DOHH2 (cell line): ENCODE results near the gene DOK7.

ENCODE experiments used
- H3F3A ChIP-seq: fragments of 200-600 bp; sonication (generic), shearing (Covaris generic); 2 replicates; pipeline ENCODE4 v1.6.0; 2016; ENCODE audit warnings: antibody characterized with exemption, mild to moderate bottlenecking; ENCODE audit not compliant: control insufficient read depth, insufficient read depth
- H3K27ac ChIP-seq: fragments of 200-600 bp; sonication (generic); 2 replicates; pipeline ENCODE4 v1.5.1; 2014; ENCODE audit warnings: low read depth, mild to moderate bottlenecking, low read length, moderate library complexity
- H3K27me3 ChIP-seq: fragments of 200-600 bp; sonication (generic); 2 replicates; pipeline ENCODE4 v1.6.1; 2014; ENCODE audit warnings: mild to moderate bottlenecking, low read length, mixed read lengths; ENCODE audit not compliant: control insufficient read depth
- H3K36me3 ChIP-seq: fragments of 200-600 bp; sonication (generic); 2 replicates; pipeline ENCODE4 v1.6.1; 2014; ENCODE audit warnings: mild to moderate bottlenecking, low read length, moderate library complexity, mixed read lengths; ENCODE audit not compliant: control insufficient read depth
- H3K4me1 ChIP-seq: fragments of 200-600 bp; sonication (generic); 2 replicates; pipeline ENCODE4 v1.6.1; 2014; ENCODE audit warnings: mild to moderate bottlenecking, low read length, mixed read lengths; ENCODE audit not compliant: control insufficient read depth
- H3K4me2 ChIP-seq: fragments of 200-600 bp; sonication (generic); 2 replicates; pipeline ENCODE4 v1.6.0; 2014; ENCODE audit warnings: mild to moderate bottlenecking, low read length, moderate library complexity
- H3K4me3 ChIP-seq: fragments of 200-600 bp; sonication (generic); 2 replicates; pipeline ENCODE4 v1.5.1; 2014; ENCODE audit warnings: mild to moderate bottlenecking, low read length, mixed read lengths
- H3K79me2 ChIP-seq: fragments of 200-600 bp; sonication (generic); 2 replicates; pipeline ENCODE4 v1.6.1; 2014; ENCODE audit warnings: mild to moderate bottlenecking, low read length, mixed read lengths; ENCODE audit not compliant: control insufficient read depth
- H3K9me2 ChIP-seq: fragments of 200-600 bp; sonication (generic); replicated peaks from 2 replicates; pipeline ENCODE4 v1.6.1; 2014; ENCODE audit warnings: mild to moderate bottlenecking, low read length, mixed read lengths; ENCODE audit not compliant: control insufficient read depth
- H3K9me3 ChIP-seq: fragments of 200-600 bp; sonication (generic); 2 replicates; pipeline ENCODE4 v1.6.1; 2014; ENCODE audit warnings: antibody characterized with exemption, low read length, mixed read lengths; ENCODE audit not compliant: control insufficient read depth, insufficient read depth
- H4K20me1 ChIP-seq: fragments of 200-600 bp; sonication (generic); 2 replicates; pipeline ENCODE4 v1.6.0; 2014; ENCODE audit warnings: low read depth, mild to moderate bottlenecking, antibody characterized with exemption, low read length, moderate library complexity; ENCODE audit not compliant: control insufficient read depth, insufficient read depth
- CTCF ChIP-seq: fragments of 200-600 bp; sonication (generic); IDR thresholded peaks from one replicate; pipeline ENCODE4 v1.5.1; 2014; ENCODE audit warnings: antibody characterized with exemption, mild to moderate bottlenecking, low read depth, low read length; ENCODE audit not compliant: poor library complexity, severe bottlenecking
- EZH2phosphoT487 ChIP-seq: fragments of 200-600 bp; sonication (generic); IDR thresholded peaks from 2 replicates; pipeline ENCODE4 v1.6.1; 2017; ENCODE audit warnings: borderline replicate concordance, mild to moderate bottlenecking, antibody characterized with exemption, low read length, moderate library complexity, mixed read lengths

The DOK7 gene

GRCh38 chr4:3516061-3516835, 53.1 kb downstream of the DOK7 start:
- H3K4me2 ChIP-seq: no peak overlapping the region
- H3K27ac ChIP-seq: no peak overlapping the region
- H3K4me1 ChIP-seq: no peaks in the 10 kb centered on the region
- no peaks in the 10 kb centered on the region for H3K27me3 ChIP-seq
- no peaks in the 10 kb centered on the region for H3K9me2 ChIP-seq
- H3K36me3 ChIP-seq: peaks cover 53% of the 10 kb centered on the region
- H3F3A ChIP-seq: no peaks in the 10 kb centered on the region
- H3K79me2 ChIP-seq: no peaks in the 10 kb centered on the region
- H4K20me1 ChIP-seq: no peaks in the 10 kb centered on the region
- H3K4me3 ChIP-seq: no peak overlapping the region
- TF ChIP-seq EZH2phosphoT487 (no peak), CTCF (no peak)
- no peaks in the 10 kb centered on the region for H3K9me3 ChIP-seq

- Histone ChIP-seq H4K20me1 (no peaks in the 10 kb centered on the region), H3K79me2 (no peaks in the 10 kb centered on the region), H3F3A (no peaks in the 10 kb centered on the region), H3K4me1 (no peaks in the 10 kb centered on the region), H3K9me3 (no peaks in the 10 kb centered on the region), H3K4me3 (no peak overlapping the region), H3K36me3 (peaks cover 54% of the 10 kb centered on the region), H3K9me2 (no peaks in the 10 kb centered on the region), H3K27me3 (no peaks in the 10 kb centered on the region), H3K4me2 (no peak overlapping the region), H3K27ac (no peak overlapping the region)
- TF ChIP-seq EZH2phosphoT487 (no peak), CTCF (no peak)
Observed at GRCh38 chr4:3516836-3517730, 54.0 kb downstream of the DOK7 start.

- Histone ChIP-seq H4K20me1 (no peaks in the 10 kb centered on the region), H3K36me3 (peaks cover 47% of the 10 kb centered on the region)
Observed at GRCh38 chr4:3517731-3518510, 54.8 kb downstream of the DOK7 start.

More at GRCh38 chr4:3517731-3518510, 54.8 kb downstream of the DOK7 start:
- no peaks in the 10 kb centered on the region for H3K79me2 ChIP-seq
- no peak overlapping the region for H3K27ac ChIP-seq
- H3K9me2 ChIP-seq: no peaks in the 10 kb centered on the region
- no peak for TF ChIP-seq EZH2phosphoT487
- no peak for TF ChIP-seq CTCF
- H3K9me3 ChIP-seq: no peaks in the 10 kb centered on the region
- no peak overlapping the region for H3K4me2 ChIP-seq
- no peaks in the 10 kb centered on the region for H3F3A ChIP-seq
- H3K27me3 ChIP-seq: no peaks in the 10 kb centered on the region
- no peaks in the 10 kb centered on the region for H3K4me1 ChIP-seq
- H3K4me3 ChIP-seq: no peak overlapping the region
